ENCODE measurements around the gene ROBO2. TPM values are rescaled to one million over a fixed set of nuclear protein-coding genes. Genes with fewer than 3 reads are reported as not detected.
A peak's percentile ranks its signal among the peaks of the same experiment; 100 is the strongest.

The ROBO2 gene
- total and polyA plus RNA-seq, 4 donors: 0.30 to 72.4 (median 3.3) TPM

DNA sequence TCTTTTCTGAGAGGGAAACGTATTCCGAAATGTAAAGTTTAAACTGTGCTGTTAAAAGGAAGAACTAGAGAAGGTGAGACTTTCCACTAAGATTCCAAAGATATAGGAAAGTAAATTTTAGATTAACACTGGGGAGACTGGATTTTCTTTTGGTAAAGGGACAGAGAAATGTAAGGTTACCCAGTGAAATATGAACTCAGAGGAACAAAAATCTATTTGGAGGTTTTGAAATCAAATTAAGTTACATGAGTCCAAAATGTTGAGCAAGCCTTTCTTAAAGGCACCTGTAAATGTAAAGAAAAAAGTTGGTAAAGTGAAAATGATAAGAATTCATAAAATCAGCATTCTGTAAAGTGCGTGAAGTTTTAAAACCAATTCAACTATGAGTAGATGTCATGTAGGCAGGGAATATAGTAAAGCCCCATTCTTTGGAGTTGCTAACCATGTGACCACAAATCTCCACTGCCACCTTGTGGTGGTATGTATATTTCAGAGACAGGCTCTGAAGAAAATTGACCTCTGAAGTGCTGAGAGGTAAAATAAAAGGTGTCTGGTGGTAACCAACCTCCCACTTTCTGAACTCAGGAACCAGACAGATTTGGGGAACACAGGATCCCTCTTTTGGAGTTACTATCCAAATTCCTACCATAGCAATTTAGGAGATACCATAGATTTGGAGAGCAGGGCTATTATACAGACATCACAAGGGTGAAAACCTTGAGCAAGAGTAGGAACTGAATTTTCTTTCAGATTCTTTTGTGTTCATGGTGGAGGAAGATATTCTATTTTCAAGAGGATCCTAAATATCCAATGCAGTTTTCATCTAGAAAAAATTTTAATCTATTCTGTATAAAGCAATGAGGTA is 215.3 kb downstream of the ROBO2 start:
- no peak overlapping the region for H3K9ac ChIP-seq (ENCODE audit: insufficient read depth in 1 of 2, low read length in 2 of 2)
- WGBS, 2 donors: 67 to 72% methylated on average over 3 of the region's 3 CpGs
- H3K4me1 ChIP-seq (ENCODE audit: control insufficient read depth in 5 of 5, insufficient read depth in 5 of 5, low read length in 5 of 5): no peaks in the 10 kb centered on the region
- H3K36me3 ChIP-seq (ENCODE audit: control insufficient read depth in 4 of 4, insufficient read depth in 4 of 4, low read length in 4 of 4): no peaks in the 10 kb centered on the region
- H3K27me3 ChIP-seq (ENCODE audit: control insufficient read depth in 3 of 3, insufficient read depth in 3 of 3, low read length in 2 of 3): no peaks in the 10 kb centered on the region
- peak; percentile 34 for TF ChIP-seq CTCF (IDR thresholded peaks at IDR 0.05; ENCODE audit: control extremely low read depth, extremely low read depth)
- ATAC-seq (ENCODE audit: insufficient read depth, low FRiP score) (peak; percentile 34), DNase-seq (peak; percentile 41 to 82 (median 75))
- no peak overlapping the region for H3K4me3 ChIP-seq
- H3K27ac ChIP-seq (ENCODE audit: low read depth in 1 of 2, low read length in 1 of 2): no peak overlapping the region
- H3K9me3 ChIP-seq (ENCODE audit: control insufficient read depth in 4 of 4, insufficient read depth in 3 of 4, low read length in 3 of 4): no peaks in the 10 kb centered on the region

DNA sequence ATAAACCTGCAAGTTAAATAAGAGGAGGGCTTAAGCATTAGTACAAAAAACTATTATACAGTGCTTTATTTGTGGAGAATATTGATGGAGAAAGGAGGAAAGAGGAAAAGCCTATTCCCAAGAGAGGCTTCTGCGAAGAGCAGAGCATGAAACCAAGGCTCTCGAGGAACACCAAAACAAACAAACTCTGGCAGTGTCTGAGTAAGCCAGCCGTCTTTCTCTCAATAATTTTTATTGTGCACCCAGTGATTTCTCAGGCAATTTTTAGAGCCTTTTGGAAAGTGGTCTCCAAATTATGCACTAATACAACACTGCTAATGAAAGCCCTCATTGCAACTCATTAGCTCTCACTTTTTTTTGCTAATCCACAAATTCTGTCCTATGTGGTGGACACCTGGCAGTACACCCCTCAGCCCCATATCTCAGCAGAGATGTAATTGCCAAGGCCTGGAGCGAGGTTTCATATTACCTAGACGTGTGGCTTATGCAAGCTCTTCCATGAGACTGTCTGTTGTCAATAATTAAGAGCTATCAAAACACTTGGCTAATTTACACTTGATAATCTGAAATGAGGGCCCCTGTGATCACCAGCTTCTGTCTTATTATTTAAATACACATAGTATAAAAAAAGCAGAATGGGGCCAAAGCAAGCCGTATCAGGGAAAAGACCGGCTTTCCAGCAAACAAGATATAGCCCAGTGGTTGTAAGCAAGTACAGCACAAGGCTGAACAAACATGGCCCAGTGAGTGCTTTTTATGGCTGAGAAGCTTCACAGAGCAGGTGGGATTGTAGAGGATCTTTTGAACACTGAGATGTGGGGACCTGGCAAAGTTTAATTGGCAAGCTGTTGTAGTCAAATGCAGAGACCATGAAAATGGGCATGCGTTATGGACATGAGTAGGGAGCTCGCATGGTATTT is 216.9 kb downstream of the ROBO2 start:
- Histone ChIP-seq H3K9me3 (ENCODE audit: control insufficient read depth in 4 of 4, insufficient read depth in 3 of 4, low read length in 3 of 4) (no peaks in the 10 kb centered on the region), H3K27me3 (ENCODE audit: control insufficient read depth in 3 of 3, insufficient read depth in 3 of 3, low read length in 2 of 3) (no peaks in the 10 kb centered on the region), H3K27ac (ENCODE audit: low read depth in 1 of 2, low read length in 1 of 2) (no peak overlapping the region), H3K9ac (ENCODE audit: insufficient read depth in 1 of 2, low read length in 2 of 2) (no peak overlapping the region), H3K36me3 (ENCODE audit: control insufficient read depth in 4 of 4, insufficient read depth in 4 of 4, low read length in 4 of 4) (no peaks in the 10 kb centered on the region), H3K4me1 (ENCODE audit: control insufficient read depth in 5 of 5, insufficient read depth in 5 of 5, low read length in 5 of 5) (peaks cover 0 to 6% (median 0%) of the 10 kb centered on the region in 5 donors), H3K4me3 (no peak overlapping the region)
- TF ChIP-seq CTCF (IDR thresholded peaks at IDR 0.05; ENCODE audit: control extremely low read depth, extremely low read depth): no peak
- ATAC-seq (ENCODE audit: insufficient read depth, low FRiP score) (no peak), DNase-seq (no peak)
- 70 to 76% methylated on average over 9 of the region's 9 CpGs for WGBS, 2 donors

GRCh38 chr3:77259694-77260093 is 219.8 kb downstream of the ROBO2 start:
- no peak overlapping the region for H3K9ac ChIP-seq (ENCODE audit: insufficient read depth in 1 of 2, low read length in 2 of 2)
- ATAC-seq (ENCODE audit: insufficient read depth, low FRiP score) (no peak), DNase-seq (no peak)
- peaks cover 0 to 6% (median 0%) of the 10 kb centered on the region in 5 donors for H3K4me1 ChIP-seq (ENCODE audit: control insufficient read depth in 5 of 5, insufficient read depth in 5 of 5, low read length in 5 of 5)
- H3K9me3 ChIP-seq (ENCODE audit: control insufficient read depth in 4 of 4, insufficient read depth in 3 of 4, low read length in 3 of 4): no peaks in the 10 kb centered on the region
- no peaks in the 10 kb centered on the region for H3K27me3 ChIP-seq (ENCODE audit: control insufficient read depth in 3 of 3, insufficient read depth in 3 of 3, low read length in 2 of 3)
- H3K4me3 ChIP-seq: no peak overlapping the region
- TF ChIP-seq CTCF (IDR thresholded peaks at IDR 0.05; ENCODE audit: control extremely low read depth, extremely low read depth): no peak
- H3K27ac ChIP-seq (ENCODE audit: low read depth in 1 of 2, low read length in 1 of 2): no peak overlapping the region
- WGBS, 2 donors: 69 to 79% methylated on average over 6 of the region's 6 CpGs
- no peaks in the 10 kb centered on the region for H3K36me3 ChIP-seq (ENCODE audit: control insufficient read depth in 4 of 4, insufficient read depth in 4 of 4, low read length in 4 of 4)
